GM10847 (cell line): ENCODE measurements around the gene HEPACAM.

ENCODE experiments used
- POLR2A ChIP-seq: IDR thresholded peaks from 2 replicates; pipeline ENCODE4 v1.6.1; 2011; ENCODE audit not compliant: insufficient read length; ENCODE audit errors: extremely low read depth

The HEPACAM gene

DNA sequence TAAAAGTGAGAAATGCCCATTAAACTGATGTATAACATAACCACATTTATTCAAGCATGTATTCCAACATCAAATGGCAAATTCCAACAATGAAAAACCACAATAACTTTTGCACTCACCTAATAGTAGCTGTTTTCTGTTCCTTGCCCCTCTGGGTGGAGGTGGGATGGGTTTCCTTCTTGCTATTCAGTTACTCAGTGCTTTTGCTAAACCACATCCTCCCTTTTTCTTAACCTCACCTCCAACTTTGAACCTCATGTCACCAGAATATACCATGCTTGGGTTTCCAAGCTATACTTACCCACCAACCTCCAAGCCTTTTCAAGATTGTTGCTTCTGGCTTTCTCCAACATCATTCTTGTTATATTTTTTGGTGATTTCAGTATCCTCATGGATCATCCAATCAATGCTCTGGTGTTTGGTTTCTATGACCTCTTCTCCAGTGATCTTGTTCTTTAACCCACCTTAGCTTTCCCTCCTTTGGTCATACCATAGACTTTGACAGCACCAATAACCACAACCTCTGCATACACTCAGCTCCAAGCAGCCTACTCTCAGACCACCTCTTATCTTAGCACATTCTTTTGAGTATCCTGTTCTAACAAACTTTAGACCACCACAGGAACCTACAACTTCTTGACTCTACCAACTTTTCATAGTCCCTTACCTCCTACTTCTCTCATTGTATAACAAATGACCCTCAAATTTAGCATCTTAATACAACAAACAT, 14.9 kb upstream of the HEPACAM start:
- no peak for TF ChIP-seq POLR2A

DNA sequence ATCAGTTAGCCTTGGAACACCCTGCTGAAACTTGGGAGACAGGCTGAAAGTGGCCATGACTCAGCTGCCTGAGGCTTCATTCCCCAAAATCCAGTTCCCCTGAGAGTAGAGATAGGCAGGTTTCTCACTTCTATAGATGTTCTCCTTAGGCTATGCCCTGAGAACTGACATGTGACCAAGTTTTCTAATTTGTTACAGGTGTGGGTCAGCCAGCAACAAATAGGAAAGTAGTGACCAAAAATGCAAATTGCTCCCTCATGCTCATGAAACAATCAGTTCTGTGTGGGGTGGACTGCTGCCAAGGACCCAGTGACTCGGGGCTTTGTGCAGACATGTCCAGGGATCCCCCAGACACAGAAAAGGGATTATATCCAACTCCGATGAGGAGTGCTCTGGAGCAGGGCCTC, 10.9 kb upstream of the HEPACAM start:
- TF ChIP-seq POLR2A = no peak

DNA sequence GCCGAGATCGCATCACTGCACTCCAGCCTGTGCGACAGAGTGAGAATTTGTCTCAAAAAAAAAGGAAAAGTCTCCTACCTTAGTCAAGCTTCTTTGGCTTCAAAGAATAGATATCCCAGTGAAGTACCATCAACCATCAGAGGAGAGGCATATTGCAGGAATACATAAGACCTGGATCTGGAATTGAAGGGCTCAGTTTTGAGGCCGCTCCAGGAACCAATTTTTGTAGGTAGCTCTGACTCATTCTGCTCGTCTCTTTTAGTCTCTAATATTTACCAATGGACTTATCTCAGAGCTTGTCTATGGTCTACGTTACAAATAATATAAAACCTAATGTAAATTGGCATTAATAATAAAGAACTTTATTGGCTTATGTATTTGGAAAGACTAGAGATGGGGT, 10.0 kb upstream of the HEPACAM start:
- TF ChIP-seq POLR2A = no peak

DNA sequence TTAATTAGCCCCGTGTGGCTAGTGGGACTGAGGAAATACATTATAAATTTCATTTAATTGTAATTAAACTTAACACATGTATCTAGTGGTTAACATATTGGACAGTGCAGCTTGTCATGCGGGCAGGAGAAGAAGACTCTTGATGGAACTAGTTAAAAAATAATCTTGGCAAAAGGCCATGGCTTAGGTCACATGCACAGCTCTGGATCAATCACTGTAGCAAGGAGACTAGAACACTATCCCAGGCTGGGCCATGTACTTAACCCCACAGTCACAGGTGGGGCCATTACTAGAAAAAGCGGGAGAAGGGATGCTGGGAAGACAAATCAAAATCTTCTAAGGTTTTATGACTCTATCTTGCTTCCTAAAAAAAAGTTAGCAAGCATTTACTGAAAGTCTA, 8.7 kb upstream of the HEPACAM start:
- no peak for TF ChIP-seq POLR2A

DNA sequence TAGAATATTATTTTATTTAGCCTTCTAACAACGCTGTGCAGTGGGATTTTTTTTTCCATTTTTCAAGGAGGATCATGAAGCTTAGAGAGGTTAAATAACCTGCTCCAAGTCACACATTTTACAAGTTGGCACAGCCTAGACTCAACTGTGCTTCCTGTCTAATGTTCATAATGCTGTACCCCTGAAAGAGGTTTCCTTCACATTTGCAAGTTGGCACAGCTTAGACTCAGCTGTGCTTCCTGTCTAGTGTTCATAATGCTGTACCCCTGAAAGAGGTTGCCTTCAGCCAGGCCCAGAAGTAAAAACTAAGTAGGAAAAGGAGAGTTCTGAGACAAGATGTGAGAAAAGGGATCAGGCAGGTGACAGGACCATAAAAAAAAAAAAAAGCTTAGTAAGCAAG, 7.9 kb upstream of the HEPACAM start:
- TF ChIP-seq POLR2A = no peak

DNA sequence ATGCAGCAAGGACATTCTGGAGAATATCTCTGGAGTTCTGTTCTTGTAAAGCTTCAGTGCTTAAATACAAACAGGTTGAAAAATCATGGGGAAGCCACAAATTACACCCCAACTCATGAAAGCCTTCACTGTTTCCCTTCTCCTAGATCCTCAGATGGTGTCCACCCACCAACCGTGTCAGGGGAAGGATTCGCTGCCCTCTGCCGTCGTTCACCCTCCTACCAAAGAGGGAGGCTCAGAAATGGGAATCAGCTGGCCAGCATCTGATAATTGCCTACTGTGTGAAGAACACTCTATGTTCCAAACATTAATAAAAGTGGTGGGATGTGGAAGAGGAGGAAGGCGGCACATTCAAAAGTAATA, 7.4 kb upstream of the HEPACAM start:
- no peak for TF ChIP-seq POLR2A

DNA sequence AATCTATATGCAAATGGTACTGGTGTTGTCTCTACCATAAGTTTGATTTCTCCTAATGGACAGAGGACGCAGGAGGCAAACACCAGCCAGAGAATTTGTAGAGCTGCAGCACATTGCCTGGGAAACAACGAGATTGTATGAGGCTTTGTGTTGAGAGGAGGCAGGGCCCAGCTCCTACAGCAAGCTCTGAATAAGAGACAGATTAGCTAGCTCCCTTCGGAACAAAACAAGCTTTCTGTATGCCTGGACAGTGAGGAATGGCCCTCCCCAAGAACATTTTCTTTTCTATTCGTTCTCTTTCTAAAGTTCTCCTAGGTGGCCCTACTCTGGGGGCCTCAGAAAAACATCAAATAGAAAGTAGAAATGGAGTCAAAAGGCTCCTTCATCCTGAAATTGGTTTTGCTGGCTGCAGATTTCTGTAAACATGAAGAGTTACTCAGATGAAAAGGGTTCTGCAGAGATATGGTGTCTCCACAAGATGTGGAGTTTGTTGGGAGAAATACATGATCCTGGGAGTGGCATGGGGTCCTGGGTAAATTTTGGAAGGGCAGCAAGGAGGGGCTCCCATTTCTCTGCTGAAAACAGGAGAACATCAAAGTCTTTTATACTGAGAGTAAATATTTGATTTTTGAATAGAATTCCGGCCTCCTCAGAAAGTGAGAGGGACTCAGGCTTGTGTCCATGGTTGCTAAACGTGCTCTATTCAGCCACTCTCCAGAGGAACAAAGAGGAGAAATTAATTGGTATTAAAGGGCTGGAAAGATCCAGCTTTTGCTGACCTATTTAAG, 6.8 kb upstream of the HEPACAM start:
- no peak for TF ChIP-seq POLR2A

DNA sequence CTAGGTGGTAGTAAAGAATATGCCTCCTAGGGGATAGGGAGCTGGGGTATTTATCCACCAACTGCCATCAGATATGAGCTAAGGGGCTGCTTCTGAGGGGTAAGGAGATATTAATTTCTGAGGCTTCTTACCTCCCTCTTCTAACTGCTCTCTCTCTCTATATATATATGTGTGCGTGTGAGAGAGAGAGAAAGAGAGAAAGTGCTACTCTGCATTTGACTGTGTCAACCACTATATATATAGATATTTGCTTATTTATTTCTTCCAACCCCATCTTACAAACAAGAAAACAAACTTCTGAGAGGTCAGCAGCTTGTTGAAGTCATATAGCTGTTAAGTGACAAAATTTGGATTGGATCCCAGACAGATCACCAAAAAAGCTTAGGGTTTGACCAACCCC, 5.9 kb upstream of the HEPACAM start:
- TF ChIP-seq POLR2A = no peak

DNA sequence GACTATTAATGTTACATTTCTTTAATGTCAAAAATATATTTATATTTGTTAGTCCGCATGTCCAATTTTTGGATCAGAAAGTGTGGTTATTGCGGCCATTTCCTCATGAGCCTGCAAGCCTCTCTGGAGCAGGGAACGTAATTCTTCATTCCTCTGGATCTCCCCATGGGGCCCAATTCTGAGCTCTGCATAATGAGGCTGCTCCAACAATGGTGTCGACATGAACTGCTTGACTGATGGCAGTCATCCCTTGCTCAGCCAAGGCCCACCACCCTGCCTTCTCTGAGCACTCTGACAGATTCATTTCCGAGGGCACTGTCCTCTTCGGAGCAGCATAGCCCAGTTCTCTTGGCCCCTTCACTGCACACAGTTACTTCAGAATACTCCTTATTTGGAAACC, 3.1 kb upstream of the HEPACAM start:
- no peak for TF ChIP-seq POLR2A

DNA sequence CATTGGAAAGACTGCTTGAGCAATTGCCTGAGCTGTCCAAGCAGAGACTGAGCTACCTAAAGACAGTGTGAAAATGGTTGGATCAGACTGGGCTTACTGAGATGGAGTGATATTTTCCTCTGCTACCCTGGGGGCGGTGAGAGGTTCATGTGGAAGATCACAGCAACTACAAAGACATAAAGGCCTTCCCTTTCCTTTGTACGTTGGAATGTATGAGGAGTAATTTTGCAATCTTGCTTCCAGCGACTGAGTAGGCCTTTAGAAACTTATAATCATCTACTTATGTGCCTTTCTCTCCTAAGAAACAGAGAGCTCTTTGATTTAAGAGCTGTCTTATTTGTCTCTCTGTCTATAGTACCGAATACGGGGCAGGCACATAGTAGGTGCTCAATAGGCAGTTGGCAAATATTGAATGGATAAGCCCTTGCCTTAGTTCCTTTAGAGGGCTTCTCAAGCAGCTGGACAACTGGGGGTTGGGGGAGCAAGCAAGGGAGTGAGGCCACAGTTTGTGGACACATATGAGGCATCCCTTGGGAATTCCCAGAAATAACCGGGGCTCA, 2.4 kb upstream of the HEPACAM start:
- no peak for TF ChIP-seq POLR2A

DNA sequence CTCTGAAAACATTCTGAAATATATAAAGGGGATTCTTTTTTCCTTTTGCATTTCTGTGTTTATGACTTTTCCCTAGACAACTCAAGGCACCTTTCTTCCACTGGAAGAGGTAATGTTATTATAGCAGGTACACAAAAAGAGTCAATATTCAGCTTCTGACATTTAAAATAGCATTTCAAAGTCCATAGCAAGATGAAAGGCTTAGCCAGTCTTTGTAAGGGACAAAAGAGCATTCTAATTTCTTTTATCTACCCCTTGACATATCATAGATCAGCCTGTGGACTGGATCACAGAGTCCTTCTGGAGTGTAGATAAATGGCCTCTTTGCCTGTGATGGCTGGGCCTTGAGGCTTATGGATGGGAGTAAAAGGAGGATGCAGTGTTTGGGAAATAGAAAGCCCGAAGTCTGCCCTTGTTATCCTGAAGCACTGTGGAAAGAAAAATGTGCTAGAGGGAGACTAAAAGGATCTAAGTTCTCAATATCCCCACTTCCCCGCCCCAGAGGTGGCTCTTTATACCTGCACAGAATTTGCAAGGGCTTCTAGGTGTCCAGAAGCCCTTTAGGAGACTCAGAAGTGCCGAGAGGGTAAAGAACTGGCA, 1.6 kb upstream of the HEPACAM start:
- no peak for TF ChIP-seq POLR2A

DNA sequence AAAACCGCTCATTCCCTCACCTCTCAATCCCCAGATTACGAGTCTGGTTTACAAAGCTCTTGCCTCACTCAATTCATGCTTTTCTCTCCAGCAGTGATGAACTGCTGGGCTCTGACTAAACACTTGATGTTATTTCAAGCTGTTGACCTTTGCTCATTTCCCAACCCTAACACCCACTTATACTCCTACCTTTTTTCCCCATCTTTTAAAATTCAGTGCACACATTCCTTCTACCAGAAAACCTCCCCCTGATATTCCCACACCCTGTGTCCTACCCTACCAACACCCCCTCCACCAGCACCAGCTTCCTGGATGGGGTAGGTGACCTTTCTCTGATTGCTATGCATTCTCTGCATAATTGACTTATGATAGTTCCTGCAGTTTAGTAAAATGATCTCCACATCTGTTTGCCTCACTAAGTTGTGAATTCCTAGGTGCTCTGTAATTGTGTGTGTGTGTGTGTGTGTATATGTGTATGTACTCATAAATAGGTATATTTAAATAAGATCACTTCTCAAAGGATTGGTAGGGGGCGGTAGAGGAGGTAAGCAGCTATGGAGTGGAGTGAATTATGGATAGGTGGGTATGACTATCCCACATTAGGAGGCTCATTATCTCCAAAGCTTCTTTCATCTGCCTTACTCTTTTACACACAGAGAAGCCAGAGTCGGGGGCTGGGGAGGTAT, 842 bp downstream of the HEPACAM start:
- TF ChIP-seq POLR2A = no peak

DNA sequence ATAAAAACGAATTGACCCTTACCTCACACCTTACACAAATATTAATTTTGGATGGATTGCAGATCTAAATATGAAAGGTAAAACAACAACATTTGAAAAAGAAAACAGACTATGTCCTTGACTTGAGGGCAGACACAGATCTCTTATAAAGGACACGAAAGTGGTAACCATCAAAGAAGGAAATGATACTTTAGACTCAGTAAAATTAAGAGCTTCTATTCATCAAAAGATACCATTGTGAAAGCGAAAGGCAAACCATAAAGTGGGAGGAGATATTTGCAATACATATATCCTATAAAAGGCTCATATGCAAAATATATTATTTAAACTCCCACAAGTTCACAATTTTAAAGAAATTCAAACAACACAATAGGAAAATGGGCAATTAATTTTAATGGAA, 5.0 kb downstream of the HEPACAM start:
- no peak for TF ChIP-seq POLR2A

DNA sequence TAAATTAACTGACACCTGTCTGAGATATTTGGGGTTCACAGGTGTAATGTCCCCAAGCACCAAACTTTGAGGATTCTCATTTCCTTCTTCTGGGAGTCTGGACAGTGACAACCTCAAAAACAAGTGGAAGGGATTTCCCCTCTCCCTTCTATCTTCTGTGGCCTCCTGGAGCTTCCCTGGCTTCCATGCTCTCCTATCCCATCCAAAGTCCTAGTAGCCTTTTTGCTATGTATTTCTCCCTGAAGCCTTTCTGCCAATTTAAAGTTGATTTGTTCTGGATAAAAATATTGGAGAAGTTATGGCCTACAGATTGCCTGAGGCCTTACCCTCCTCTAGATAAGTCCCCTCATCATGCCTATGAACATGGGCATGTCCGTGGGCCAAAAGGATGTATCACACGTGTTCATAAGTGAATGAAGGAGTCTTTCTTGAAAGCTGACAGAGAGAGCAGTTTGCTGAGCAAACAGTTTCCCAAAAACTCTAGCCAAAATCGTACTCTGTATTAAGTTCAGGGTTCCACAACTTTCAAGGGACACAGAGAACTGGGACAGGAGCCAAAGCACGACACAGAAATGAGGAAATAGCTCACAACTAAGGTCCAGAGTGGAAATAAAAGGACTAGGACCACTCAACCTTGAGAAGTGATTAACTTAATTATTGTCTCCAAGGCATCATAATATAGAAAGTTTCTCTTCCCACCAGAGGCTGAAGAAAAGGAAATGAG, 6.7 kb downstream of the HEPACAM start:
- TF ChIP-seq POLR2A = no peak

DNA sequence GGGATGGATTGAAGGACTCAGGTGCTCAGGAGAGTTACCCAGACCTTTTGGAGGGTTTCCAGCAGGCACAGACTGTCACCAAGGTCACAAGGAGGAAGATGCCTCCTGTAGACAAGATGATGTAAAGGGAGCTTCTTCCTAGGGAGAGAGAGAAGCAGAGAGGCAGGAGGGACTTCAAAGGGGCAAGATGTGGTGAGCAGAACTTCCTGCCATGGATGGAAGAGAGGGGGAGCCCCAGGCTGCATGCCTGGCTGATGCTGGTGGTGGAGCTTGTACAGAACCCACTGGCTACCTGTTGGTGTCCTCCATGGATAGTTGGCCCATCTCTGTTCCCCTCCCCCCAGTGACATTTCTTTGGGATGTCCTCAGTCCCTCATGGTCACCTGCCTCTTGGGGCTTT, 12.6 kb downstream of the HEPACAM start:
- no peak for TF ChIP-seq POLR2A

DNA sequence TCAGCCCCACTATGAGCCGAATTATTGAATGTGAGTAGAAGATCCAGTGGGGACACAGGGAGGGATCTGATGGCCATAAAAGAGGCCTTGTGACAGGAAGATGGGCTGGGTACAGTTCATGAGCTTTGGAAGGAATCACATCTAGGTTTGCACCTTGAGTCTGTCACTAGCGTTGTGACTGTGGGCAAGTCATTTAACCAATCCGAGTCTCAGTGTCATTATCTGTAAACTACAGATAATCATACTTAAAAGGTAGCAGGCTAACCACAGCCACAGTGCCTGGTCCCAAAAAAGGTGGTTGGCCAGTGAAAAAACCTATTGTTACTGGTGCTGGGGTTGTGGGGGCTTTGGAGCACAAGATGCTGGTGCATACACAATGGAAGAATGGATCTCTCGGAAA, 13.0 kb downstream of the HEPACAM start:
- no peak for TF ChIP-seq POLR2A
